Activated CD8-positive, alpha-beta T cell treated with anti-CD3 and anti-CD28 coated beads for 36 hours (primary cell): Measurements from ENCODE around the gene GIMAP4. TPM values are rescaled to one million over a fixed set of nuclear protein-coding genes. Genes with fewer than 3 reads are reported as not detected.
"Not testable (repeated sequence)": the region's sequence is repeated elsewhere in the genome, so short reads cannot be mapped to it uniquely, and the experiment has no call there.

ENCODE experiments used
- ATAC-seq: fragments of 200-7000 bp; cut with Tn5 transposase; one replicate; pipeline ENCODE4 v1.10.0; 2021; ENCODE audit warnings: mild to moderate bottlenecking, moderate library complexity
- CTCF ChIA-PET: fragments of 350-600 bp; sonication (Branson Sonifier 250); formaldehyde crosslinking; loops from one replicate; lab custom pipeline; 2021; ENCODE audit warnings: antibody characterized with exemption; lab: Charles Lee
- POLR2A ChIA-PET: fragments of 350-600 bp; sonication (Branson Sonifier 250); formaldehyde crosslinking; loops from one replicate; lab custom pipeline; 2021; ENCODE audit warnings: antibody characterized with exemption; lab: Charles Lee
- DNase-seq: peaks from one replicate; pipeline ENCODE4 v3.0.0-alpha.2; 2020
- H3K27ac Mint-ChIP-seq: one replicate; pipeline ENCODE4 v1.8.0; 2021; ENCODE audit warnings: mild to moderate bottlenecking, mixed read lengths
- H3K27me3 Mint-ChIP-seq: one replicate; pipeline ENCODE4 v1.8.0; 2021; ENCODE audit warnings: mixed read lengths
- H3K36me3 Mint-ChIP-seq: one replicate; pipeline ENCODE4 v1.8.0; 2021; ENCODE audit warnings: low read depth, mixed read lengths
- H3K4me1 Mint-ChIP-seq: one replicate; pipeline ENCODE4 v1.8.0; 2021; ENCODE audit warnings: low read depth, mixed read lengths
- H3K4me3 Mint-ChIP-seq: one replicate; pipeline ENCODE4 v1.8.0; 2021; ENCODE audit warnings: mild to moderate bottlenecking, moderate library complexity, mixed read lengths
- H3K9me3 Mint-ChIP-seq: one replicate; pipeline ENCODE4 v1.8.0; 2021; ENCODE audit warnings: mixed read lengths
- intact Hi-C: fragments of 100-400 bp; cut with micrococcal nuclease; formaldehyde crosslinking; loops from one replicate; pipeline ENCODE4 v1.10.0; 2022
- total RNA-seq, 2 experiments: library from RNA; stranded (reverse); gene quantifications; one replicate each; pipeline ENCODE4 v1.2.3, GENCODE V29; 2021
- TF ChIP-seq, protein P1 (sequence below): fragments of 200-600 bp; IDR thresholded peaks from one replicate; pipeline ENCODE4 v1.8.0; 2022; ENCODE audit warnings: antibody characterized with exemption, mild to moderate bottlenecking

GIMAP4 gene
- 10 to 100 TPM; 88.3 to 97.8 TPM for total RNA-seq

- ChIA-PET CTCF (interaction anchor here (1.0 to 3.0 kb wide), 8 partner anchors 14 to 188 kb away, joined by 3 to 11 read pairs (median 8); partner anchors contain the start of genes GIMAP1 and GIMAP8), POLR2A (interaction anchor here (0.6 to 3.6 kb wide), 22 partner anchors 14 to 188 kb away, joined by 3 to 13 read pairs (median 4); partner anchors contain the start of genes GIMAP1, GIMAP5, GIMAP6 and GIMAP8)
- peak within 1 kb of the TSS; percentile 99 for H3K27ac Mint-ChIP-seq
- ATAC-seq, result peak; percentile 64
- H3K4me3 Mint-ChIP-seq, result peak within 1 kb of the TSS; percentile 84
- no peaks in the 10 kb centered on the region for H3K27me3 Mint-ChIP-seq
- DNase-seq, result peak; percentile 51
- H3K4me1 Mint-ChIP-seq, result peaks cover 67% of the 10 kb centered on the region
- H3K9me3 Mint-ChIP-seq, result peaks cover 19% of the 10 kb centered on the region
- peaks cover 48% of the 10 kb centered on the region for H3K36me3 Mint-ChIP-seq
- TF ChIP-seq, protein P1, sequence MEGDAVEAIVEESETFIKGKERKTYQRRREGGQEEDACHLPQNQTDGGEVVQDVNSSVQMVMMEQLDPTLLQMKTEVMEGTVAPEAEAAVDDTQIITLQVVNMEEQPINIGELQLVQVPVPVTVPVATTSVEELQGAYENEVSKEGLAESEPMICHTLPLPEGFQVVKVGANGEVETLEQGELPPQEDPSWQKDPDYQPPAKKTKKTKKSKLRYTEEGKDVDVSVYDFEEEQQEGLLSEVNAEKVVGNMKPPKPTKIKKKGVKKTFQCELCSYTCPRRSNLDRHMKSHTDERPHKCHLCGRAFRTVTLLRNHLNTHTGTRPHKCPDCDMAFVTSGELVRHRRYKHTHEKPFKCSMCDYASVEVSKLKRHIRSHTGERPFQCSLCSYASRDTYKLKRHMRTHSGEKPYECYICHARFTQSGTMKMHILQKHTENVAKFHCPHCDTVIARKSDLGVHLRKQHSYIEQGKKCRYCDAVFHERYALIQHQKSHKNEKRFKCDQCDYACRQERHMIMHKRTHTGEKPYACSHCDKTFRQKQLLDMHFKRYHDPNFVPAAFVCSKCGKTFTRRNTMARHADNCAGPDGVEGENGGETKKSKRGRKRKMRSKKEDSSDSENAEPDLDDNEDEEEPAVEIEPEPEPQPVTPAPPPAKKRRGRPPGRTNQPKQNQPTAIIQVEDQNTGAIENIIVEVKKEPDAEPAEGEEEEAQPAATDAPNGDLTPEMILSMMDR, result no peak
- intact Hi-C loops, result loop anchor here (5.0 kb wide), 5 partner anchors 50 to 190 kb away; partner anchors contain the start of genes GIMAP5 and GIMAP8
Measured at GRCh38 chr7:150567169-150567568, at the start of gene GIMAP4. Gene GIMAP4 (plus strand): TSS chr7:150567390. CDS start chr7:150569902, 2,512 bp downstream.

DNA sequence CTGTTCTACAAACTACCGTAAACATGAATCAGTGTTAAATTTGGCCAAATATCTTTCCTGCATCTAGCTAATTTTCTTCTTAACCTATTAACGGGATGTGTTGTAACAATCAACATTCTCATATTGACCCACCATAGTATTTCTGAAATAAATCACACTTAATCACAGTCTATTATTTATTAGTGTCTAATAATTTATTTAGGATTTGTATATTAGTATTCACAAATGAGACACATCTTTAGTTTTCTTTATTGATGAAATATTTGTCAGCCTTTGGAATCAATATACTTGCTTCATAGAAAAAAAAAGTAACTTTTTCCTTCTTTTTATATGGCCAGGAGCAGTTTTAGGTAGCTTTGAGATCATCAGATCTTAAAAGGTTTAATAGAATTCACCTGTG lies 47.9 kb upstream of the GIMAP4 start:
- peaks cover 32% of the 10 kb centered on the region for H3K4me1 Mint-ChIP-seq

GRCh38 chr7:150520145-150520544 lies 47.0 kb upstream of the GIMAP4 start:
- ChIA-PET CTCF (interaction anchor here (0.7 to 1.9 kb wide), 7 partner anchors 47 to 74 kb away, joined by 3 to 9 read pairs (median 3); partner anchors contain the start of genes GIMAP4 and GIMAP8), POLR2A (interaction anchor here (0.7 to 9.2 kb wide), 17 partner anchors 9 to 235 kb away, joined by 3 to 157 read pairs (median 4); partner anchors contain the start of genes GIMAP4, GIMAP5, GIMAP6 and GIMAP8)
- TF ChIP-seq, protein P1, result no peak
- peaks cover 40% of the 10 kb centered on the region for H3K36me3 Mint-ChIP-seq
- peaks cover 7% of the 10 kb centered on the region for H3K9me3 Mint-ChIP-seq
- peak; percentile 66 for DNase-seq
- H3K4me1 Mint-ChIP-seq, result peaks cover 37% of the 10 kb centered on the region
- intact Hi-C loops, result no loop called here
- ATAC-seq, result peak; percentile 42
- peak overlapping the region; percentile 98 for H3K4me3 Mint-ChIP-seq
- H3K27me3 Mint-ChIP-seq, result no peaks in the 10 kb centered on the region
- peak overlapping the region; percentile 97 for H3K27ac Mint-ChIP-seq

More for the DNA sequence above, 47.9 kb upstream of the GIMAP4 start:
- intact Hi-C loops, result loop anchor here (5.0 kb wide), 3 partner anchors 48 to 218 kb away; partner anchors contain the start of genes GIMAP4 and GIMAP5
- Mint-ChIP-seq H3K36me3 (peaks cover 36% of the 10 kb centered on the region), H3K27me3 (no peaks in the 10 kb centered on the region), H3K9me3 (peaks cover 2% of the 10 kb centered on the region), H3K27ac (peak overlapping the region; percentile 97), H3K4me3 (peak overlapping the region; percentile 98)
- POLR2A ChIA-PET, result interaction anchor here (0.7 to 9.2 kb wide), 16 partner anchors 11 to 236 kb away, joined by 3 to 157 read pairs (median 4); partner anchors contain the start of genes GIMAP4, GIMAP5 and GIMAP8
- DNase-seq, result no peak
- TF ChIP-seq, protein P1, result no peak
- ATAC-seq, result no peak
- CTCF ChIA-PET, result interaction anchor here (0.9 to 1.9 kb wide), 4 partner anchors 47 to 73 kb away, joined by 3 to 9 read pairs (median 4); partner anchors contain the start of gene GIMAP4

- ATAC-seq, intact Hi-C loops, CTCF ChIA-PET, DNase-seq, H3K27me3 Mint-ChIP-seq, POLR2A ChIA-PET: not testable (repeated sequence)
- H3K9me3 Mint-ChIP-seq, result peaks cover 22% of the 10 kb centered on the region
- peaks cover 57% of the 10 kb centered on the region for H3K4me1 Mint-ChIP-seq
- peak overlapping the region; percentile 98 for H3K4me3 Mint-ChIP-seq
- H3K27ac Mint-ChIP-seq, result peak overlapping the region; percentile 84
- H3K36me3 Mint-ChIP-seq, result peaks cover 55% of the 10 kb centered on the region
Measured at GRCh38 chr7:150522931-150523330, 44.3 kb upstream of the GIMAP4 start.

DNA sequence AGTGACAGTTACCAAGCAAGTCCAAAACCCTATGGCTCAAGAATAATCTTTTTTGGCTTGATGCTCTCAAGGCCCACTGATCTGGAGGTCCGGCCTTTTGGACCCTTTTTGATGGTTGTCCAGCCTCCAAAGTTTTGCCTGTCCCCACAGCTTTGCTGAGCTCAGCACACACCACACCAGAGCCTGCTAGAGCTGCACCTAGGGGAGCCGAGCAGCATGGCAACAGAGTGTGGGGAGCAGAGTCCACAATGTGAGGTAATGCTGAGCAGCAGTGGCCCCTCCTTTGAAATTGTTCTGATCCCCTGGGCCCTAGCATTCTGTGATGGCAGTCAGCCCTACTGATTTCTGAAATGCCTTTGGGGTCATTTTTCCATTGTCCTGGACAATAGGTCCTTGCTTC lies 43.2 kb upstream of the GIMAP4 start:
- POLR2A ChIA-PET, result interaction anchor here (1.0 kb wide), 1 partner anchor 18 kb away, joined by 3 read pairs; no protein-coding TSS in a partner anchor
- intact Hi-C loops, result no loop called here
- H3K27me3 Mint-ChIP-seq, result no peaks in the 10 kb centered on the region
- H3K36me3 Mint-ChIP-seq, result peaks cover 64% of the 10 kb centered on the region
- no peak overlapping the region for H3K4me3 Mint-ChIP-seq
- H3K9me3 Mint-ChIP-seq, result peaks cover 33% of the 10 kb centered on the region
- peak; percentile 75 for ATAC-seq
- CTCF ChIA-PET, result interaction anchor here (1.0 kb wide), 1 partner anchor 10 kb away, joined by 3 read pairs; no protein-coding TSS in a partner anchor
- peak overlapping the region; percentile 84 for H3K27ac Mint-ChIP-seq
- peaks cover 63% of the 10 kb centered on the region for H3K4me1 Mint-ChIP-seq
- peak; percentile 46 for DNase-seq
- TF ChIP-seq, protein P1, result no peak
